HG03045 (cell line): ENCODE data around the gene TNXB.
"Not testable (repeated sequence)": the region's sequence is repeated elsewhere in the genome, so short reads cannot be mapped to it uniquely, and the experiment has no call there.

Source experiments
- ATAC-seq: cut with Tn5 transposase; IDR thresholded peaks from one replicate; pipeline ENCODE4 v1.9.1; 2021; ENCODE audit warnings: mild to moderate bottlenecking, moderate library complexity; ENCODE audit not compliant: unreplicated experiment

Gene TNXB

DNA sequence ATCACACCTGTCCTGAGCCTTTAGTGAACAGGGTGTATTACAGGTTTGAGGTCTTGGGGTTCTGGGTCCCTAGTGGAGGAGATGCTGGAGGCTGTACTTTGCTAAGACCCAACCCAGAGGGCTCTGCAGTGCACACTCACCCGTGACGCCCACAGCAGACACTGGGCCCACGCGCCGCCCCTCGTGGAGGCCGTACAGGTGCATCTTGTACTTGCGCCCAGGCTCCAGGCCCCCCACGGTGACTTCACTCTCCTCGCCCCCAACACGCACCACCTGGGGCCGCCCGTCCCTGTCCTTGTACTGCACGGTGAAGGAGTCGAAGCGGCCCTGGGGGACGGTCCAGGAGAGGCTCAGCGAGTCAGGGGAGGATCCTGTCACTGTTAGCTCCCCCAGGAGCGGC lies 41.6 kb downstream of the TNXB start:
- not testable (repeated sequence) for ATAC-seq

DNA sequence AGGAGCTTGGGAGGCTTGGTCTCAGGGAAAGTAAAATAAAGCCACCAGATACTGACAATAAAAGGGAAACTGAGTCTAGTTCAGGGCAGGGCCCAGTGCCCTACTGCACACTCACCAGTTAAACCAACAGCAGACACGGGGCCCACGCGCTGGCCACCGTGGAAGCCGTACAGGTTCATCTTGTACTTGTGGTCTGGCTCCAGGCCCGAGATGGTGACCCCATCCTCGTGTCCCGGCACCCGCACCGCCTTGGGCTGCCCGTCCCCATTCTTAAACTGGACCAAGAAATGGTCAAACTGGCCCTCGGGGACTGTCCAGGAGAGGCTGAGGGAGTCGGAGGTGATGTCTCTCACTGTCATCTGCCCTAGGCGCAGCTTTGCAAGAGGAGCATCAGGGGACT lies 44.4 kb downstream of the TNXB start:
- no peak for ATAC-seq

DNA sequence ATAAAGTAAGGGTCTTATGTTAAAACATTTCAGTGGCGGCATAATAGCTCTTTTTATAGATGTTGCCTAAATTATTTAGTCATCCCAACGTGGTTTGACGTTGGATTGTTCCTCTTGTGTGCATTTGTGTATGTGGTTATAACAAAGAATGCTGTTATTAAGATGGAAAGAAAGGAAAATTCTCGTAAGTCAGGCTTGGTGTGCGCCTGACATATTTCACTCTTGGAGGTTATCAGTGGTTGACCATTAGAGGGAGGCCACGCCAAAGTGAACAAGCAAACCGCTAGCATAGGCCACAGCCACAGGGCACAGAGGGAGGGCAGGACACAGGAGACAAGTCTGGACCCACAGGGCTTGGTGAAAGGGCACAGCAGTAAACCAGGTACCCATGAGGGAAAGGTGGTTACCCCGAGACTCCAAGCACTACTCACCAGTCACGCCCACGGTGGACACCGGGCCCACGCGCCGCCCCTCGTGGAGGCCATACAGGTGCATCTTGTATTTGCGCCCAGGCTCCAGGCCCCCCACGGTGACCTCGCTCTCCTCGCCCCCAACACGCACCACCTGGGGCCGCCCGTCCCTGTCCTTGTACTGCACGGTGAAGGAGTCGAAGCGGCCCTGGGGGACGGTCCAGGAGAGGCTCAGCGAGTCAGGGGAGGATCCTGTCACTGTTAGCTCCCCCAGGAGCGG lies 48.0 kb downstream of the TNXB start:
- no peak for ATAC-seq

DNA sequence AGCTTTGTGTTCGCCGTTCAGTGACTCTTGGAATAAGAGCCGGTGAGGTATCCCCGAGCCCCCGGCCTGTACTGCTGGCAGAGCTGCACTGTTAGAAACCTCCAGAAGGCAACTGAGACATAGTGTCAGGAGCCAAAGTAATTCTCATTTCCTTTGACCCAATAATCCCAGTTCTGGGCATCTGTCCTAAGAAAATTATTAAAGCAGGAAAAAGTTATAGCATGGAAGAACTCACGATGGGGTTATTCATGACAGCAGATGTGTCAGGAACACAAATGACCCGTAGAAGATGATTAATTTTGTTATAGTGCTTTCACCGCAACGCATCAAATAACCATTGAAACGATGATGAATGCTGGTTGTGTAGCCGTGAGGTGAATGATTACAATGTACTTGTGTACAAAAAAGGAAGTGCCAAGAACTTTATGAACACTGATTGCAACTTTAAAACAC lies 50.6 kb downstream of the TNXB start:
- no peak for ATAC-seq

DNA sequence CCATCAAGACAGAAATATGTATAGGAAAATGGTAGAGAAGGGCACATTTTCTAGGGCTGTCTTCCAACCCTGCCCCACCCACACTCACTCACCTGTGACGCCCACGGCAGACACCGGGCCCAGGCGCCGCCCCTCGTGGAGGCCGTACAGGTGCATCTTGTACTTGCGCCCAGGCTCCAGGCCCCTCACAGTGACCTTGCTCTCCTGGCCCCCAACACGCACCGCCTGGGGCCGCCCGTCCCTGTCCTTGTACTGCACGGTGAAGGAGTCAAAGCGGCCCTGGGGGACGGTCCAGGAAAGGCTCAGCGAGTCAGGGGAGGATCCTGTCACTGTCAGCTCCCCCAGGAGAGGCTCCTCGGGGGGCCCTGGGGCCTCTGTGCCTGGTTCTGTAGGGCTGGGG lies 51.2 kb downstream of the TNXB start:
- ATAC-seq, result no peak

DNA sequence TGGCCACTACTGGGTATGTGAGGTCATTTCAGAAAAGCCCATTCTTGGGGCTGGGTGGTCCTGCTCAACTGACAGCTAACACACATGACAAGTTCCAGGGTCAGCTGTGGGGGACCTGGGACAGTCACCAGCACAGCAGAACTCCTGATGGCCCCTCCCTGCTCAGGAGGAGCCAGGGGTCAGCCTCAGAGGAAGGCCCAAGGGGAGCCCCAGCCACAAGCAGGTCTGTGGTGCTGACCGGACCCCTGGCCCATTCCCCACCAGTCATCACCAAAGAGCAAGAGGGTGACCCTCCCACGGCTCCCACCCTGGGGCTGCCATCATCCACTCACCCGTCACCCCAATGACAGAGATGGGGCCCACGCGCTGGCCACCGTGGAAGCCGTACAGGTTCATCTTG lies 52.9 kb downstream of the TNXB start:
- no peak for ATAC-seq

DNA sequence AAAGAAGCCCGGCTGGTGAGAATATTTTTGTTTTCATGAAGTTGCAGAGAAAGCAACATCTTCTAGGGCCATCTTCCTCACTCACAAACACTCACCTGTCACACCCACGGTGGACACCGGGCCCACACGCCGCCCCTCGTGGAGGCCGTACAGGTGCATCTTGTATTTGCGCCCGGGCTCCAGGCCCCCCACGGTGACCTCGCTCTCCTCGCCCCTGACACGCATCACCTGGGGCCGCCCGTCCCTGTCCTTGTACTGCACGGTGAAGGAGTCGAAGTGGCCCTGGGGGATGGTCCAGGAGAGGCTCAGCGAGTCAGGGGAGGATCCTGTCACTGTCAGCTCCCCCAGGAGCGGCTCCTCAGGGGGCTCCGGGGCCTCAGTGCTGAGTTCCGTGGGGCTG lies 53.4 kb downstream of the TNXB start:
- ATAC-seq, result not testable (repeated sequence)

DNA sequence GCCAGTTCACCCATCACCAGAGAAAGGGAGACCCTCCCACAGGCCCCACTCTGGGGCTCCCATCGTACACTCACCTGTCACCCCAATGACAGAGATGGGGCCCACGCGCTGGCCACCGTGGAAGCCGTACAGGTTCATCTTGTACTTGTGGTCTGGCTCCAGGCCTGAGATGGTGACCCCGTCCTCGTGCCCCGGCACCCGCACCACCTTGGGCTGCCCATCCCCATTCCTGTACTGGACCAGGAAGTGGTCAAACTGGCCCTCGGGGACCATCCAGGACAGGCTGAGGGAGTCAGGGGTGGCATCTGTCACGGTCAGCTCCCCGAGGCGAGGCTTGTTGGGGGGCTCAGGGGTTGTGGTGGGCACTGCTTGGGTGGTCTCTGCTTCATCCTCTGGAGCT lies 55.8 kb downstream of the TNXB start:
- not testable (repeated sequence) for ATAC-seq

DNA sequence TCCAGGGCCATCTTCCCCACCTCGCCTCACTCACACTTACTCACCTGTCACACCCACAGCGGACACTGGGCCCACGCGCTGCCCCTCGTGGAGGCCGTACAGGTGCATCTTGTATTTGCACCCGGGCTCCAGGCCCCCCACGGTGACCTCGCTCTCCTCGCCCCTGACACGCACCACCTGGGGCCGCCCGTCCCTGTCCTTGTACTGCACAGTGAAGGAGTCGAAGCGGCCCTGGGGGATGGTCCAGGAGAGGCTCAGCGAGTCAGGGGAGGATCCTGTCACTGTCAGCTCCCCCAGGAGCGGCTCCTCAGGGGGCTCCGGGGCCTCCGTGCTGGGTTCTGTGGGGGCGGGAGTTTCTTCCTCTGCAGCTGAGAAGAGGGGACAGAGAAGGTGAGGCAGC lies 56.5 kb downstream of the TNXB start:
- not testable (repeated sequence) for ATAC-seq

DNA sequence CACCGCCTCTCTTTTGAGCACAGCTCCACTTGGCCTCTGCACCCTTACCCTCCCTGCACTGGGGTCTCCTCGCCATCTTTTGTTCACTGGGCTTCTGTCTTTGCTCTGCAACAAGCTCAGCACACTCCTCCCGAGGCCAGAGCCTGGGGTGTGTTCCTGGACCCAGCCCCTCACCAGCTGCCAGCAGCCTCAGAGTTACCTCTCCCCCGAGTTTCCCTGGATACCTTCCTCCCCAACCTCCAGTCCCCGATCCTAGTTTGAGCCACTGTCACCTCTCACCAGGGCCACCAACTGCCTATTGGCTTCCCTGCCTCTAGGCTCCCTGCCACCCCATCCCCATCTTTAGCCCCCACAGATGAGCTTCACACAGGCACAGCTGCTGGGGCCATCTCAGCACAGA lies 58.6 kb downstream of the TNXB start:
- ATAC-seq, result no peak

DNA sequence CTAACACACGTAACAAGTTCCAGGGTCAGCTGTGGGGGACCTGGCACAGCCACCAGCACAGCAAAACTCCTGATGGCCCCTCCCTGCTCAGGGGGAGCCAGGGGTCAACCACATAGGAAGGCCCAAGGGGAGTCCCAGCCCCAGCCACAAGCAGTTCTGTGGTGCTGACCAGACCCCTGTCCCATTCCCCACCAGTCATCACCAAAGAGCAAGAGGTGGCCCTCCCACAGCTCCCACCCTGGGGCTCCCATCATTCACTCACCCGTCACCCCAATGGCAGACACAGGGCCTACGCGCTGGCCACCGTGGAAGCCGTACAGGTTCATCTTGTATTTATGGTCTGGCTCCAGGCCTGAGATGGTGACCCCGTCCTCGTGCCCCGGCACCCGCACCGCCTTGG lies 59.4 kb downstream of the TNXB start:
- ATAC-seq, result not testable (repeated sequence)

DNA sequence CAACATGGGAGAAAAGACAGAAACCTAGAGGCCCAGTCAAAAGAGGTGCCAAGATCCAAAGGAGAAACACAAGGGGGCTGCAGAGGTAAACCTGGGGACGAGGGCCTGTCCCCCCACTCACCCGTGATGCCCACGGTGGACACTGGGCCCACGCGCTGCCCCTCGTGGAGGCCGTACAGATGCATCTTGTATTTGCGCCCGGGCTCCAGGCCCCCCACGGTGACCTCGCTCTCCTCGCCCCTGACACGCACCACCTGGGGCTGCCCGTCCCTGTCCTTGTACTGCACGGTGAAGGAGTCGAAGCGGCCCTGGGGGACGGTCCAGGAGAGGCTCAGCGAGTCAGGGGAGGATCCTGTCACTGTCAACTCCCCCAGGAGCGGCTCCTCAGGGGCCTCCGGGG lies 60.0 kb downstream of the TNXB start:
- ATAC-seq, result not testable (repeated sequence)

DNA sequence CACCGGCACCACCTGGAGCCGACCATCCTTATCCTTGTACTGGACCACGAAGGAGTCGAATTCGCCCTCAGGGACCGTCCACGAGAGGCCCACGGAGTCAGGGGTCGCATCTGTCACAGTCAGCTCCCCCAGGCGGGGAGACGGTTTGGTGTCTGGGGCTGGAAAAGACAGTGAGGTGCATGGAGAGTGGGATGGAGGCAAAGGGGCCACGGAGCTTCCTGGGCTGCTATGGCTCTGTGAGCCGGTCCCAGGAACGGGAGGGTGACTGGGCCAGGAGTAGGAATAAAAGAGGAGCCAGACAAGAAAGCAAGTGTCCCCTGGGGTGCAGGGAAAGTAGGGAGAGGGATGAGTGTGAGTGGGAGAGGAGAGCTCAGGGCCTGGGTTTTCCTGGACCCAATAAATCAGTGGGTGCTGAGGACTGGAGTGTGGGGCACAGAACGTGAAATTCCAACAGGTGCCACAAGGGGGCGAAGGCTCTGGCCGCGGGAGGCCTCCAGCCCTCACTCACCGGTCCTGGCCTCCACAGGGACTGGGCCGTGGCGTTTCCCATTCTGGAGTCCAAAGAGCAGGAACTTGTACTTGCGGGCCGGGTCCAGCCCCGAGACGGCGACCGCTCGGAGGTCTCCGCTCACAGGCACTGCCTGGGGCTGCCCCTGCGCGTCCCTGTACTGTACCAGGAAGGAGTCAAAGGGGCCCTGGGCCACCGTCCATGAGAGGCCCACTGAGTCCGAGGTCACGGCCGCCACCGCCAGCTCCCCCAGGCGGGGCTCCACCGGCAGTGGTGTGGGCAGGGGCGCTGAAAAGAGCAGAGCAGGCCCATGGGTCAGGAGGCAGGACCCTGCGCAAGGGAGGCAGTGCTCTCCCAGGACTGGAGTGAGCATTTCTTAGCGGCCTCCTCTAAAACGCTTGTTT lies 61.0 kb downstream of the TNXB start:
- ATAC-seq, result no peak

DNA sequence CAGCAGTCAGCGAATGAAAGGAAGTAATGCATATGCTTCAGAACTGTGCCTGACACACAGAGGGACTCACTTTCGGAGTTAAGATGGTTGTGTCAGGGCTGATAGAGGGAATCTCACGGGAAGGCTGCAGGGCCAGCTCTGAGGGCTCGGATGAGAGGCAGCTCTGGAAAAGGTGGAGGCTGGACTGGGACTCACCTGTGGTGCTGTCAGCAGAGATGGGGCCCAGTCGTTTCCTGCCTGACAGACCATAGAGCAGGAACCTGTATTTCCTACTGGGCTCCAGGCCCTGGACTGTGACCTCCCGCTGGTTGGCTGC lies 61.6 kb downstream of the TNXB start:
- ATAC-seq, result no peak

DNA sequence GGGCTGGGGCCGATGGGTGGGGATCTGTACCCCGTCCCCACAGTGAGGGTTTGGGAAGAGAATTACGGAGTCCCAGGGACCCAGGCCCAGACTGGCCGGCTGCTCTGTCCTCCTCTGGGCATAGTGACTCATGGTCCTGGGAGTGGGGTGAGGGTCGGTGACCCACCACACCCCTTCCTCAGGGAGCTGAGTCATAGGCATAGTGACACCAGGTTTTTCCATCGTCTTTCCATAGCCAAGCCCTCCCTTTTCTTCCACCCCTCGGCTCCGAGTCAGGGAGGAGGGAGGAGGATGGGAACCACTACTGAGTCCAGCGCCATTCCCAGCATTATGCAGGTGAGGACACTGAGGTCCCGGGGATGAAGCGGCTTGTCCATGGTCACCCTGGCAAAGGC lies 62.1 kb downstream of the TNXB start:
- ATAC-seq, result no peak

DNA sequence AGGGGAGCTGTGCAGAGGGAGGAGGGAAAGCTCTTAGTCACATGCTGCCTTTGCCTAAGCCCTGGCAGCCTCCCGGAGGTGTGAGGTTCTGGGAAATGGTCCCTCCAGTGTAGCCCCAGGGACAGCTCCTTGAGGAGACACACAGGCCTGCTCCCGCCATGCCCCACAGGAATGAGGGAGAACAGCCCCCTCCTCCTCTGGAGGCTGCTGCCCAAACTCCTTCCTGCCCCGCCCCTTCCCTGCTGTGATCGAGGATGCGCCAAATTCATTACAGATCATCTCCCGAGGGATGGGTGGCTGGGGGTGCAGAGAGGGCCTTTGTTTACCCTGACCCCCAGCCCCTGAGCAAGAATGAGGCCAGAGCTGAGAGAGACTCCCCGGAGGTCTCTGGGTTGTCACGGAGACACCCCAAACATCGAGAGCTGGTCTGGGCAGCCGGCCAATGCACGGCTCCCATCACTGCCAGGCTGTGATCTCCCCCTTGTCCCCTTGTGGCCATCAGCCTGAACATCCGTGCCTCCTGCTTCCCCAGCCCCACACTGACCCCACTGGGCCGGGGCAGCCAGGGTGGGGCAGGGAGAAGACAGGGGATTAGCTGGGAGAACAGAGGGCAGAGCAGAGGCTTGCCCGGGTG lies 62.6 kb downstream of the TNXB start:
- no peak for ATAC-seq

DNA sequence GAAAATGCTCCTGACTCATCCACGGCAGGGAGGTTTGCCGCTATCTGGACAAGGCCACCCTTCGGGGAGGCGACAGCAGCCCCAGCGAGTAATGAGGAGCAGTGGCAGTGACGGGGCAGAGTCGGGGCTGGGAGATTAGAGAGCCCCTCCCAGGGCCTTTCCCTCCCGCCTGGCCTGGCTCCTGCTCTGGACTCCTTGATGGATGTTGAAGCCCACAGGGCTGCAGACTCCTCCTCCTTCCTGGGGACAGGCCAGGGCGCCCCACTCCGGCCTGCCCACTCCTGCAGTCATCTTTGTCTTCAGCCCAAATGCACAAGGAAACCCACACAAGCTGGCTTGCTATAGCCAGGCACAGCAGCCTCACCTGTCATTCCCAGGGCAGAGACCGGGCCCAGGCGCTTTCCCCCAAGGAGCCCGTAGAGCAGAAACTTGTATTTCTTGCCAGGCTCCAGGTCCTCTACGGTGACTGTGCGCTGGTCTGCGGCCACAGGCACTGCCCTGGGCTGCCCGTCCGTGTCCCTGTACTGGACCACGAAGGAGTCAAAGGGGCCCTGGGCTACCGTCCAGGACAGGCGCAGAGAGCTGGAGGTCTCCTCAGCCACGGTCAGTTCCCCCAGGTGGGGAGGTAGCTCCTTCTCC lies 63.2 kb downstream of the TNXB start:
- no peak for ATAC-seq

DNA sequence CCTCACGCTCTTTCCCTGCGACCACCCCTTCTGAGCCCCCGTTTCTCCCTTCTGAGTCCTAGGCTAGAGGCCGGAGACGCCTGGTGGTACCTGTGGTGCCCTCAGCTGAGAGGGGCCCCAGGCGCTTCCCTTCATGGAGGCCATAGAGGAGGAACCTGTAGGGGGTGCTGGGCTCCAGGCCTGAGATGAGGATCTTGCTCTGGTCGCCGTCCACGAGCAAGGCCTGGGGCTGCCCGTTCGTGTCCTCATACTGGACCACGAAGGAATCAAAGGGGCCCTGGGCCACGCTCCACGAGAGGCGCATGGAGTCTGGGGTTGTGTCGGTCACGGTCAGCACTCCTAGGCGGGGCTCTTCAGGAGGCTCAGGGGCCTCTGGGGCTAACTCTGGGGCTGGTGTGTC lies 64.2 kb downstream of the TNXB start:
- ATAC-seq, result not testable (repeated sequence)

DNA sequence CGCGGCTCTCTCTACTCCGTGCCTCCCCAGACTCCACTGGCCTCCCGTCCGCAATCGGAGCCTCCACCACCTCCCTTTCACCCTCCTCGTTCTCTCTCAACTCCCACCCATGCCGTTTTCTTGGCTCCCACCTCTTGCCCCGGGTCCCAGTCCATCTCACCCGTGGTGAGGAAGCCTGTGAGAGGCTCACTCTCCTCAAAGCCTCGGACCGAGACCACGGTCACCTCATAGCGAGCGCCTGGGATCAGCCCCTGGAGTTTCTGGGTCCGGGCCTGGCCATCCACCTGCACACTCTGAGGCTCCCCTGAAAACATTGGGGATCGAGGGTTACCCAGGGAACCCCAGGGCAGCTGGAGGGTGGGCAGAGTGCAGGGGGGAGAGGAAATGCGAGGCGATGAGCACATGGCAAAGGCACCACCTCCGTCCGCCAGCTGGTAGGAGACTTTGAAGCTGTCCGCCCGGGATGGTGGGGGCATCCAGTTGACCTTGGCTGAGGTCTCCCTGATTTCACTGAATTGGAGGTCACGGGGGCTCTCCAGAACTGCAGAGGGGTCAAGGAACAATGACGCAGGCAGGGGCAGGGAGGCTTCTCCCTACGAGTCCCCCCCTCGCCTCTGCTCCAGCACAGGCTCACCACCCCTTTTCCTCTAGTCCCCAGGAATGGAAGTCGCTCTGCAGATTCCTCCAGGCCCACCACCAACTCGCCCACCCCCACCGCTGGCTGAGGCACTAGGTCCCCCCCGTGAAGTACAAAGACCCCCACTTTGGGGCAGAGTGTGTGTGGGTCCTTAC lies 65.4 kb downstream of the TNXB start:
- ATAC-seq, result not testable (repeated sequence)

DNA sequence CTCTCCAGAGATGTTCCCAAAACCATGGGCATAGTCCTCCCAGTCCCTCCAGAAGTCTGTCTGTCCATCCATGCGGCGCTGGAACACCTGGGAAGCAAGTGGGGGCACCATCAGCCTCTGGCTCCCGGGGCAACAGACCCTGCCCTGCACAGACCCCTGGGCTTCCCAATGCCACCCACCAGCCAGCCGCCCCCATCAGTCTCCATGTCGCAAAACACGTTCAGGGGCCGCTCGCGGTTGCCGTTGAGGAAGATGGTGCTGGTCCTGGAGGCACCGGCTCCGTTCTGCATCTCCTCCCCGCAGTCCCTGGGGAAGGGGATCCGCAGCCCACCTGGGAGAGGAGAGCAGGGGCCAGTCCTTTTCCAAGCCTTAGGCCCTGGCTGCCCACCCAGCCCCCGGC lies 66.9 kb downstream of the TNXB start:
- not testable (repeated sequence) for ATAC-seq

DNA sequence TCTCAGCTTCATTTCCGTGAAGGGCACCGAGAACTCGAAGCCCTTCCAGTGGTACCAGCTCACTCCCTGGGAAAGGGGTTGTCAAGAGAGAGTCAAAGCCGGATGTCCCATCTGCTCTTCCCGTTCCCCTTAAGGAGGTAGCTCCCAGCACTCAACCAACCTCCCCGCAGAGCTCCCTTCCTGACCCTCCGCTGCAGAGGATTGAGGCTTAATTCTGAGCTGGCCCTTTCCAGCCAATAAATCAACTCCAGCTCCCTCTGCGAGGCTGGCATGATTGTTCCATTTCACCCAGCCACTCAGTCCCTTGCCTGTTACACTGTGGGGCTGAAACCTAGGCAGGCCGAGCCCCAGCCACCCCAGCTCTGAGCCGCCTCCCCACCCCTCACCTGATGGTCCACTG lies 67.8 kb downstream of the TNXB start:
- ATAC-seq, result not testable (repeated sequence)
